Glutamatergic neuron (in vitro differentiated cells): Measurements from ENCODE around the gene NR3C2. TPM values are rescaled to one million over a fixed set of nuclear protein-coding genes. Genes with fewer than 3 reads are reported as not detected.
"Not testable (repeated sequence)": the region's sequence is repeated elsewhere in the genome, so short reads cannot be mapped to it uniquely, and the experiment has no call there.

Source experiments
- DNase-seq: peaks from one replicate; pipeline ENCODE4 v3.0.0; 2022
- H3K27ac Mint-ChIP-seq: one replicate; pipeline ENCODE4 v1.8.0; 2020; ENCODE audit warnings: mild to moderate bottlenecking, mixed read lengths, inconsistent platforms; ENCODE audit not compliant: unreplicated experiment
- H3K27me3 Mint-ChIP-seq: one replicate; pipeline ENCODE4 v1.8.0; 2020; ENCODE audit warnings: mild to moderate bottlenecking, moderate library complexity, mixed read lengths, inconsistent platforms; ENCODE audit not compliant: unreplicated experiment
- H3K36me3 Mint-ChIP-seq: one replicate; pipeline ENCODE4 v1.8.0; 2020; ENCODE audit warnings: mild to moderate bottlenecking, mixed read lengths, inconsistent platforms; ENCODE audit not compliant: unreplicated experiment
- H3K4me1 Mint-ChIP-seq: one replicate; pipeline ENCODE4 v1.8.0; 2020; ENCODE audit warnings: mild to moderate bottlenecking, low read depth, mixed read lengths, inconsistent platforms; ENCODE audit not compliant: unreplicated experiment
- H3K4me3 Mint-ChIP-seq: one replicate; pipeline ENCODE4 v1.8.0; 2020; ENCODE audit warnings: mild to moderate bottlenecking, mixed read lengths, inconsistent platforms; ENCODE audit not compliant: unreplicated experiment
- H3K9me3 Mint-ChIP-seq: one replicate; pipeline ENCODE4 v1.8.0; 2020; ENCODE audit warnings: mild to moderate bottlenecking, moderate library complexity, mixed read lengths, inconsistent platforms; ENCODE audit not compliant: unreplicated experiment
- total RNA-seq: library from RNA; stranded (reverse); fragmentation: NEBNext Ultra II Directional; extraction: Animal tissue kit (Norgen Biotek cat#: 25700); gene quantifications from one replicate; pipeline ENCODE4 v1.2.1, GENCODE V29; 2021; ENCODE audit not compliant: unreplicated experiment
- TF ChIP-seq, protein P1 (sequence below): fragments of 200-600 bp; sonication (generic); IDR thresholded peaks from one replicate; pipeline ENCODE4 v1.5.0; 2021; ENCODE audit not compliant: partially characterized antibody, unreplicated experiment

NR3C2 gene
- total RNA-seq, 1 donor from 2014 or later, result 0.29 TPM

DNA sequence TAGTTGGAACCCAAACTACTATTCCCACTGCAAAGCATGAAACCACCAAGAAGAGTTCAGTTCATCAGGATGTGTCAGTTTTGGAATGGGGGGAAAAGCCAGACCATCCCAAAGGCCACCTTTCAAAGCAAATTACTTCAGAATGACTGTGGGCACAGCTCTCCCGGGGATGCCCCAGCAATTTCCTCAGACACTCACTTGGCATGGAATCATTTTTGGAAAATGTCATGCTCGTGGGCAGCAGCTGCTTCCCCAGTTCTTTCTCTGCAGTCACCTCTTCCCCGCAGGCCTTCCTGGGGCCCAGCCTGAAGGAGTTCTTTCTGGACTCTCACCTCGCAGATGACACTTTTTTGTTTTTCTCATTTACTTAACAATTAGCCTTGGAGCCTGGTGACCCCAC lies 350.3 kb downstream of the NR3C2 start:
- no peak overlapping the region for H3K27ac Mint-ChIP-seq

DNA sequence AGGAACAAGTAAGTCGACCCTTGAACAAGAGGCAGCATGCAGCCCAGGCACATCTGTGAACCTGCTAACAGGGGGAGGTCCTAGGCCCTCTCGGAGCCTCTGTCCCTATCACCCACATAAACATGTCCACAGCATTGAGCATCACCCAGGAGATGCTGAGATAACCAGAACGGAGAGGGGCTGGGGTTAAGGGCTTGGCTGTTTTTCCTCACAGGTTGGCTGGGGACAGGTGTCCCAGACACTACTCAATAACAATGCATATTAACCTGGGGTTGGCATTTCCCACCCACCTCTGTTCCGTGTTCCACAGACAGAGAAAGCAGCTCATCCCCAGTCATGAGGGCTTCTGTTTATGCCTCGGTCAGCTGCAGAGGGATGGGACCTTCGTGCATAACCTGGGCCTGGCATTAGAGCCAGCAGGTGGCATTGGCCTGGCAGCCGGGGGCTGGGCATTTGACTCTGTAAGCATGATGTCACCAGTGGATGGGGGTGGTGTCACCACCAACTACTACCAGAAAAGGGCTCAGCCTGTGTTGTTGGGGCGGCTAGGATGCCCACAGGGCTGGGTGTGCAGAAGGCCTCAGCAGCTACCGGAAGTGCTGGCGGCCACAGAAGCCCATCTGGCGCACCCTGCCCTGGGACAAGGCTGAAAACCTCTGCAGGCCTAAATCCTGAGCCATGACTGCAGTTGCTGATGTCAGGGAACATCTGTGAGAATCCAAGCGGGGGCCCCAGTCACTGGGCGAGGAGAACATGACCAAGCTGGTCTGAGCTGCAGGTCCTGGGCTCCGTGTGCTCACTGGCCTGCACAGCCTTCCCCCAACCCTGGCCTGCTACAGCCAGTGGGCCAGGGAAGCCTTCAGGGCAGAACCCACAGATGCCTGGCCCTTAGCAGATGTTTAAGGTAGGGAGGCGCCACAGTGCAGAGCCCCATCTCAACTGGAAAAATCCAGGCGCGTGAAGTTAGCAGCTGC lies 351.4 kb downstream of the NR3C2 start:
- Mint-ChIP-seq H3K27ac (no peak overlapping the region), H3K4me3 (no peak overlapping the region), H3K27me3 (no peaks in the 10 kb centered on the region), H3K4me1 (no peaks in the 10 kb centered on the region), H3K9me3 (no peaks in the 10 kb centered on the region), H3K36me3 (peaks cover 3% of the 10 kb centered on the region)
- TF ChIP-seq, protein P1, sequence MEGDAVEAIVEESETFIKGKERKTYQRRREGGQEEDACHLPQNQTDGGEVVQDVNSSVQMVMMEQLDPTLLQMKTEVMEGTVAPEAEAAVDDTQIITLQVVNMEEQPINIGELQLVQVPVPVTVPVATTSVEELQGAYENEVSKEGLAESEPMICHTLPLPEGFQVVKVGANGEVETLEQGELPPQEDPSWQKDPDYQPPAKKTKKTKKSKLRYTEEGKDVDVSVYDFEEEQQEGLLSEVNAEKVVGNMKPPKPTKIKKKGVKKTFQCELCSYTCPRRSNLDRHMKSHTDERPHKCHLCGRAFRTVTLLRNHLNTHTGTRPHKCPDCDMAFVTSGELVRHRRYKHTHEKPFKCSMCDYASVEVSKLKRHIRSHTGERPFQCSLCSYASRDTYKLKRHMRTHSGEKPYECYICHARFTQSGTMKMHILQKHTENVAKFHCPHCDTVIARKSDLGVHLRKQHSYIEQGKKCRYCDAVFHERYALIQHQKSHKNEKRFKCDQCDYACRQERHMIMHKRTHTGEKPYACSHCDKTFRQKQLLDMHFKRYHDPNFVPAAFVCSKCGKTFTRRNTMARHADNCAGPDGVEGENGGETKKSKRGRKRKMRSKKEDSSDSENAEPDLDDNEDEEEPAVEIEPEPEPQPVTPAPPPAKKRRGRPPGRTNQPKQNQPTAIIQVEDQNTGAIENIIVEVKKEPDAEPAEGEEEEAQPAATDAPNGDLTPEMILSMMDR, result no peak
- no peak for DNase-seq

More for the DNA sequence above, 350.3 kb downstream of the NR3C2 start:
- Mint-ChIP-seq H3K9me3 (no peaks in the 10 kb centered on the region), H3K27me3 (no peaks in the 10 kb centered on the region), H3K4me3 (no peak overlapping the region), H3K36me3 (no peaks in the 10 kb centered on the region), H3K4me1 (no peaks in the 10 kb centered on the region)
- TF ChIP-seq, protein P1, result no peak
- DNase-seq, result no peak

DNA sequence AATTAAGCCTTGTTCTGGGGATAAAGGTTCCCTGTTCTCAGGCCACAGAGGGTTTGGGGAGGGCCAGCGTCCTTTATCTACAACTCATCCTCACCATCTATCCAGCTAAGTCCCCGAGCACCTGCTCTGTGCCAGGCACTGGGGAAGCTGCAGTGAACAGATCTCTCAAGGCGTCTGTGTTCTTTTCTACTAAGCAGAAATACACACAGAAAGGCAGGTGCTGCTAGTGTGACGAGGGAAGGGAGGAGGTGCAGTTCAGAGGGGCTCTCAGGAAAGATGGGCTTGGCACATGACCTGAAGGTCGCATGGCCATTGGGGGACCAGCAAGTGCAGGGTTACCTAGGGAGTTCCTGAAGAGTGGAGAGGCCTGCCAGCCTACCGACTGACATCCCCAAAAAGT lies 352.2 kb downstream of the NR3C2 start:
- H3K27me3 Mint-ChIP-seq, result no peaks in the 10 kb centered on the region
- TF ChIP-seq, protein P1, result no peak
- no peaks in the 10 kb centered on the region for H3K4me1 Mint-ChIP-seq
- H3K4me3 Mint-ChIP-seq, result no peak overlapping the region
- no peaks in the 10 kb centered on the region for H3K9me3 Mint-ChIP-seq
- peaks cover 11% of the 10 kb centered on the region for H3K36me3 Mint-ChIP-seq
- H3K27ac Mint-ChIP-seq, result no peak overlapping the region
- DNase-seq, result no peak

DNA sequence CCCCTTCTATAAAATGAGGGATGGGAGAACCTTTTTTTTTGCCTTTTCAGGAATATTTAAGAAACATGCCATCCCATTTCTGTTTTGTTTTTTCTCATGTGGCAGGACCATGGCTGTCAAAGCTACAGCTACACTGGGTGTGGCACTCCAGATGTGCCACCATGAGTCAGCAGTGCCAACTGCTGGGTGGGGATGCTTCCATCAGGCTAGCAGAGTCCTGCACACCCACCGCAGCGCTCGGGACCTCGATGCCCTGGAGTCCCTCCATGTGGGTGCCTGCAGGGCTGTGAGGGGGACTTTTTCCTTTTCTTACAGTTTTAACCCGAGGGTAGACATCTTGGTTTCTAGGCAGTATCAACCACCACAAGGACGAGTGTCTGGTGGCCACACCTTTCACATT lies 352.6 kb downstream of the NR3C2 start:
- H3K27me3 Mint-ChIP-seq, result no peaks in the 10 kb centered on the region
- H3K36me3 Mint-ChIP-seq, result peaks cover 12% of the 10 kb centered on the region
- TF ChIP-seq, protein P1, result no peak
- no peak overlapping the region for H3K4me3 Mint-ChIP-seq
- H3K27ac Mint-ChIP-seq, result no peak overlapping the region
- no peak for DNase-seq
- no peaks in the 10 kb centered on the region for H3K9me3 Mint-ChIP-seq
- no peaks in the 10 kb centered on the region for H3K4me1 Mint-ChIP-seq

DNA sequence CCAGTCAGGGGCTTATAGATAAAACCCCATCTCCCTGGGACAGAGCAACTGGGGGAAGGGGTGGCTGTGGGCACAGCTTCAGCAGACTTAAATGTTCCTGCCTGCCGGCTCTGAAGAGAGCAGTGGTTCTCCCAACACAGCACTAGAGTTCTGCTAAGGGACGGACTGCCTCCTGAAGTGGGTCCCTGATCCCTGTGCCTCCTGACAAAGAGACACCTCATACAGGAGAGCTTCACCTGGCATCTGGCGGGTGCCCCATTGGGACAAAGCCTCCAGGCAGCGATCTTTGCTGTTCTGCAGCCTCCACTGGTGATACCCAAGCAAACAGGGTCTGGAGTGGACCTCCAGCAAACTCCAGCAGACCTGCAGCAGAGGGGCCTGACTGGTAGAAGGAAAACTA lies 359.1 kb downstream of the NR3C2 start:
- peaks cover 23% of the 10 kb centered on the region for H3K36me3 Mint-ChIP-seq
- H3K4me3 Mint-ChIP-seq, H3K27ac Mint-ChIP-seq, H3K9me3 Mint-ChIP-seq, H3K4me1 Mint-ChIP-seq, H3K27me3 Mint-ChIP-seq, DNase-seq: not testable (repeated sequence)
